NCI-H2196 (cell line): ENCODE results near the gene TGFBR3L.
"Not testable (repeated sequence)": the region's sequence is repeated elsewhere in the genome, so short reads cannot be mapped to it uniquely, and the experiment has no call there.

Source experiments
- DNase-seq: peaks from one replicate; lab custom pipeline; 2025; ENCODE audit not compliant: unreplicated experiment; lab: John Stamatoyannopoulos, UW

The TGFBR3L gene

GRCh38 chr19:7926727-7927604 is 12.3 kb downstream of the TGFBR3L start:
- DNase-seq = no peak

- DNase-seq = no peak
Measured at GRCh38 chr19:7927605-7928333, 13.1 kb downstream of the TGFBR3L start.

GRCh38 chr19:7928334-7928706 is 13.7 kb downstream of the TGFBR3L start:
- DNase-seq = no peak

- DNase-seq = peak; percentile 57
Measured at GRCh38 chr19:7928741-7929701, 14.4 kb downstream of the TGFBR3L start.

GRCh38 chr19:7930030-7930429 is 15.4 kb downstream of the TGFBR3L start:
- DNase-seq = not testable (repeated sequence)

GRCh38 chr19:7930765-7931164 is 16.1 kb downstream of the TGFBR3L start:
- DNase-seq = no peak

- no peak for DNase-seq
Measured at GRCh38 chr19:7931221-7932061, 16.8 kb downstream of the TGFBR3L start.

- DNase-seq = no peak
Measured at GRCh38 chr19:7932276-7932929, 17.8 kb downstream of the TGFBR3L start.

GRCh38 chr19:7932930-7933300 is 18.3 kb downstream of the TGFBR3L start:
- no peak for DNase-seq

- DNase-seq = no peak
Measured at GRCh38 chr19:7933411-7933810, 18.8 kb downstream of the TGFBR3L start.

- no peak for DNase-seq
Measured at GRCh38 chr19:7933828-7934725, 19.4 kb downstream of the TGFBR3L start.

GRCh38 chr19:7934766-7935165 is 20.1 kb downstream of the TGFBR3L start:
- no peak for DNase-seq

GRCh38 chr19:7940841-7941240 is 26.2 kb downstream of the TGFBR3L start:
- DNase-seq = no peak

- no peak for DNase-seq
Measured at GRCh38 chr19:7941895-7942596, 27.4 kb downstream of the TGFBR3L start.

GRCh38 chr19:7942981-7943443 is 28.4 kb downstream of the TGFBR3L start:
- DNase-seq = no peak

GRCh38 chr19:7943444-7944176 is 29.0 kb downstream of the TGFBR3L start, which contains the start of gene TIMM44:
TSS of gene TIMM44 (minus strand) at chr19:7943666. CDS start at chr19:7943651, 15 bp downstream.
- peak; percentile 99 for DNase-seq

- peak; percentile 92 for DNase-seq
Measured at GRCh38 chr19:7944177-7944761, 29.6 kb downstream of the TGFBR3L start.
